ENCODE data around the gene SPHK2.

SPHK2 gene

DNA sequence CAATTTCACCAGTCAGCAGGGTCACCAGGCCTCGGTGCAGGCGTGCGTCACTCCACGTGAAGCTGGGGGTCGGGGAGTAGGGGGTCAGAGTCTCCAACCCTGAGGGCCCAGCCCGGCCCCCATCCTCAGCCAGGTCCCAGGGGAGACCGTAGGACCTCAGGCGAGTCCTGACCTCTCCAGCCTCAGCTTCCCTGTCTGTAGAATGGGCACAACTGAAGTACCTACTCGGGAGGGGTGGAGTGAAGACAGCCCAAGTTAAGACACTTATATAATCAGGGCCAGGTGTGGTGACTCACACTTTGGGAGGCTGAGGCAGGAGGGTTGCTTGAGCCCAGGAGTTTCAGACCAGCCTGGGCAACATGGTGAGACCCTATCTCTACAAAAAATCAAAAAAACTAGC is 15.5 kb upstream of the SPHK2 start:
- no peaks in the 10 kb centered on the region for H3K9me3 ChIP-seq (ENCODE audit: control insufficient read depth in 2 of 2, low read length in 2 of 2)
- H3K4me3 ChIP-seq (ENCODE audit: low read length in 2 of 2) = no peak overlapping the region
- H3K27me3 ChIP-seq (ENCODE audit: control insufficient read depth in 1 of 2, insufficient read depth in 2 of 2, low read length in 2 of 2) = peaks cover 0 to 2% of the 10 kb centered on the region in 2 donors
- H3K27ac ChIP-seq (ENCODE audit: low read length) = no peak overlapping the region
- no peak overlapping the region for H3K9ac ChIP-seq (ENCODE audit: low read length in 2 of 2)
- H3K4me1 ChIP-seq (ENCODE audit: control insufficient read depth, insufficient read depth, low read length) = no peaks in the 10 kb centered on the region
- no peaks in the 10 kb centered on the region for H3K36me3 ChIP-seq (ENCODE audit: control insufficient read depth in 2 of 2, insufficient read depth in 2 of 2, low read length in 2 of 2)

DNA sequence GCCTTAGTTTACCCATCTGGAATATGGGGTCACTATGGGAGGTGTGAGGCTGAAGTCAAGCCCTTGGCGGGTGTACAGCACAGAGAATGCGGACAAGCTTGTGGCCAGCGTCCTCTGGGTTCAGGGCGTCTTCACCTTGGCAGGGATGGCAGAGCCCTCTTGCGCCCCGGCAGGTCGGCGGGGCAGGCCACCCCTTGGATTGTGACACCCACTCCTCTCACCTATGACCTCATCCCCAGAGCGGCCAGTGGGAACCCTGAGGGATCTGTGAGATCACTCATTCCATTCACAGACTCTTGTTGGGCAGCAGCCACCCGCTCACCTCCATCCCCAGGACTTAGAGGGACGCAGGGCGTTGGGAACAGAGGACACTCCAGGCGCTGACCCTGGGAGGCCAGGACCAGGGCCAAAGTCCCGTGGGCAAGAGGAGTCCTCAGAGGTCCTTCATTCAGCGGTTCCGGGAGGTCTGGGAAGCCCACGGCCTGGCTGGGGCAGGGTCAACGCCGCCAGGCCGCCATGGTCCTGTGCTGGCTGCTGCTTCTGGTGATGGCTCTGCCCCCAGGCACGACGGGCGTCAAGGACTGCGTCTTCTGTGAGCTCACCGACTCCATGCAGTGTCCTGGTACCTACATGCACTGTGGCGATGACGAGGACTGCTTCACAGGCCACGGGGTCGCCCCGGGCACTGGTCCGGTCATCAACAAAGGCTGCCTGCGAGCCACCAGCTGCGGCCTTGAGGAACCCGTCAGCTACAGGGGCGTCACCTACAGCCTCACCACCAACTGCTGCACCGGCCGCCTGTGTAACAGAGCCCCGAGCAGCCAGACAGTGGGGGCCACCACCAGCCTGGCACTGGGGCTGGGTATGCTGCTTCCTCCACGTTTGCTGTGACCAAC is 12.6 kb upstream of the SPHK2 start, which contains the start of gene SPACA4:
Gene SPACA4 (plus strand): TSS at position 280 of the 896 bp plus-strand sequence. CDS start 237 bp downstream, at position 517.
- H3K9ac ChIP-seq (ENCODE audit: low read length in 2 of 2) = no peak within 1 kb of the TSS
- no peak within 1 kb of the TSS for H3K4me3 ChIP-seq (ENCODE audit: low read length in 2 of 2)
- H3K36me3 ChIP-seq (ENCODE audit: control insufficient read depth in 2 of 2, insufficient read depth in 2 of 2, low read length in 2 of 2) = no peaks in the 10 kb centered on the region
- no peaks in the 10 kb centered on the region for H3K4me1 ChIP-seq (ENCODE audit: control insufficient read depth, insufficient read depth, low read length)
- H3K9me3 ChIP-seq (ENCODE audit: control insufficient read depth in 2 of 2, low read length in 2 of 2) = no peaks in the 10 kb centered on the region
- no peak within 1 kb of the TSS for H3K27ac ChIP-seq (ENCODE audit: low read length)
- H3K27me3 ChIP-seq (ENCODE audit: control insufficient read depth in 1 of 2, insufficient read depth in 2 of 2, low read length in 2 of 2) = no peaks in the 10 kb centered on the region

DNA sequence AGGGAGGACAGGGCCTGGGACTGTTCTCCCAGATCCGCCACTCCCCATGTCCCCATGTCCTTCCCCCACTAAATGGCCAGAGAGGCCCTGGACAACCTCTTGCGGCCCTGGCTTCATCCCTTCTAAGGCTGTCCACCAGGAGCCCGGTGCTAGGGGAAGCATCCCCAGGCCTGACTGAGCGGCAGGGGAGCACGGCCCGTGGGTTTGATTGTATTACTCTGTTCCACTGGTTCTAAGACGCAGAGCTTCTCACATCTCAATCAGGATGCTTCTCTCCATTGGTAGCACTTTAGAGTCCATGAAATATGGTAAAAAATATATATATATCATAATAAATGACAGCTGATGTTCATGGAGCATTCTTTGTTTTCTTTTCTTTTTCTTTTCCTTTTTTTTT is 11.9 kb upstream of the SPHK2 start:
- Histone ChIP-seq H3K36me3 (ENCODE audit: control insufficient read depth in 2 of 2, insufficient read depth in 2 of 2, low read length in 2 of 2) (no peaks in the 10 kb centered on the region), H3K4me1 (ENCODE audit: control insufficient read depth, insufficient read depth, low read length) (no peaks in the 10 kb centered on the region)

DNA sequence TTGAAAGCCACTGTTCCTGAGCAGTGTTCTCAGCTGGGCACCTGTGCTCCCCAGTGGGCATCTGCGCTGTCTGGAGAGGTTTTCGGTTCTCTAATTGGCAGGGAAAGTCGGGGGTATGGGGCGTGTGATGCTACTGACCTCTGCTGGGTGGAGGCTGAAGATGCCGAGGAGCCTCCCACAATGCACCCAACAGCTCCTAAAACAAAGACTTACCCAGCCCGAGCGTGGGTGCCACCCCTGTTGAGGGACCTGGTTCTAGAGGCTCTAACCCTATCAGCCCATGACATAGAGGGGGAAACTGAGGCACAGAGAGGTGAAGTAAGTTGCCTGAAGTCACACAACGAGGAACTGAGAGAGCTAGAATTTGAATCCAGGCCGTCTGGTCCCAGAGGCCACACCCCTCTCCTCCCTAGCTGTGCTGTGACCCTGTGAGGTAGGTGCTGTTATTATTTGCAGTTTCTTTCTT is 10.5 kb upstream of the SPHK2 start:
- Histone ChIP-seq H3K4me1 (ENCODE audit: control insufficient read depth, insufficient read depth, low read length) (no peaks in the 10 kb centered on the region), H3K9ac (ENCODE audit: low read length in 2 of 2) (no peak overlapping the region), H3K27me3 (ENCODE audit: control insufficient read depth in 1 of 2, insufficient read depth in 2 of 2, low read length in 2 of 2) (no peaks in the 10 kb centered on the region), H3K9me3 (ENCODE audit: control insufficient read depth in 2 of 2, low read length in 2 of 2) (no peaks in the 10 kb centered on the region), H3K36me3 (ENCODE audit: control insufficient read depth in 2 of 2, insufficient read depth in 2 of 2, low read length in 2 of 2) (no peaks in the 10 kb centered on the region), H3K4me3 (ENCODE audit: low read length in 2 of 2) (no peak overlapping the region), H3K27ac (ENCODE audit: low read length) (no peak overlapping the region)

More for the DNA sequence above, 11.9 kb upstream of the SPHK2 start:
- H3K9me3 ChIP-seq (ENCODE audit: control insufficient read depth in 2 of 2, low read length in 2 of 2) = no peaks in the 10 kb centered on the region
- H3K4me3 ChIP-seq (ENCODE audit: low read length in 2 of 2) = no peak overlapping the region
- H3K27ac ChIP-seq (ENCODE audit: low read length) = no peak overlapping the region
- no peak overlapping the region for H3K9ac ChIP-seq (ENCODE audit: low read length in 2 of 2)
- H3K27me3 ChIP-seq (ENCODE audit: control insufficient read depth in 1 of 2, insufficient read depth in 2 of 2, low read length in 2 of 2) = no peaks in the 10 kb centered on the region

DNA sequence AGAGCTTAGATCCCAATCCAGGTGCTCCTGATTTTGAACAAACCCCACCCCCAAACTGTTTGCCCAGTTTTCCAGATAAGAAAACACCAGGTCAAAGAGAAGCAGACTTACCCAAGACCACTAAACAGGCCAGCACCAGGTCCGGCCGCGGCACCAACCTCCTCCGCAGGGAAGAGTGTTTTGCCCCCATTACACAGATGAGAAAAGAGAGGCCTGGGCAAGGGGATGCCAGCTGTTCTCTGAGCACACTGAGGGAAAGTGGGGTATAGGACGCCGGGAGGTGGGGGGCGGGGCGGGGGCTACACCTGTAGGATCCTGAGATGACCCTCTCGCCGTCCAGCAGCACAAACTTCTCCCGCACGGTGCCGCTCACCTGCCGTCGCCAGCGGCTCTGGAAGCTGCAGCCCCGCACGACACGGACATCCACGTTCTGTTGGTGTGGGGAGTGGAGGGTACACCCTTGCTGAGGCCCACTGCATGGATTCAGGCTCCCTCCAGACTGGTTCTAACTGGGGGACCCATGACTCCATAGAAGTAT is 9.7 kb upstream of the SPHK2 start:
- no peaks in the 10 kb centered on the region for H3K4me1 ChIP-seq (ENCODE audit: control insufficient read depth, insufficient read depth, low read length)
- H3K27ac ChIP-seq (ENCODE audit: low read length) = no peak overlapping the region

DNA sequence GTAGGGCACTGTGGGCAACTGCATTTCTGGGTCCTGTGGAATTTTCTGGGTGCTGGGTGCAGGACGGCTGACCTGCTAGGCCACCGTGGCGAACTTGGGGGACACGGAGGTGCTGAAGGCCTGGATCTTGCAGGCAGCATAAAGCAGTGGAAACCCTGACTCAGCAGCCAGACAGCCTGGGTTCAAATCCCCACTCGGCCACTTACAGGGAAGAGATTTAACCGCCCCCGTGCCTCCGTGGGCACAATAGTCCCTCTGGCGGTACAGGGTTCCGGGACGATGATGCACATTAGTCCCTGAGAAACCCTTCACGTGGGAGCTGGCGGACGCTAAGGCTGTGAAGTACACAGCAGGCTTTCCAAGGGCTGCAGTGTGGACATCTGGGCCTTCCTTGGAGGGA is 7.4 kb upstream of the SPHK2 start:
- Histone ChIP-seq H3K9ac (ENCODE audit: low read length in 2 of 2) (no peak overlapping the region), H3K9me3 (ENCODE audit: control insufficient read depth in 2 of 2, low read length in 2 of 2) (no peaks in the 10 kb centered on the region), H3K4me1 (ENCODE audit: control insufficient read depth, insufficient read depth, low read length) (peaks cover 9% of the 10 kb centered on the region), H3K27me3 (ENCODE audit: control insufficient read depth in 1 of 2, insufficient read depth in 2 of 2, low read length in 2 of 2) (no peaks in the 10 kb centered on the region), H3K27ac (ENCODE audit: low read length) (no peak overlapping the region), H3K36me3 (ENCODE audit: control insufficient read depth in 2 of 2, insufficient read depth in 2 of 2, low read length in 2 of 2) (peaks cover 17 to 18% of the 10 kb centered on the region in 2 donors), H3K4me3 (ENCODE audit: low read length in 2 of 2) (no peak overlapping the region)

More for the DNA sequence above, 9.7 kb upstream of the SPHK2 start:
- Histone ChIP-seq H3K9ac (ENCODE audit: low read length in 2 of 2) (no peak overlapping the region), H3K4me3 (ENCODE audit: low read length in 2 of 2) (no peak overlapping the region), H3K27me3 (ENCODE audit: control insufficient read depth in 1 of 2, insufficient read depth in 2 of 2, low read length in 2 of 2) (no peaks in the 10 kb centered on the region), H3K9me3 (ENCODE audit: control insufficient read depth in 2 of 2, low read length in 2 of 2) (no peaks in the 10 kb centered on the region), H3K36me3 (ENCODE audit: control insufficient read depth in 2 of 2, insufficient read depth in 2 of 2, low read length in 2 of 2) (no peaks in the 10 kb centered on the region)

DNA sequence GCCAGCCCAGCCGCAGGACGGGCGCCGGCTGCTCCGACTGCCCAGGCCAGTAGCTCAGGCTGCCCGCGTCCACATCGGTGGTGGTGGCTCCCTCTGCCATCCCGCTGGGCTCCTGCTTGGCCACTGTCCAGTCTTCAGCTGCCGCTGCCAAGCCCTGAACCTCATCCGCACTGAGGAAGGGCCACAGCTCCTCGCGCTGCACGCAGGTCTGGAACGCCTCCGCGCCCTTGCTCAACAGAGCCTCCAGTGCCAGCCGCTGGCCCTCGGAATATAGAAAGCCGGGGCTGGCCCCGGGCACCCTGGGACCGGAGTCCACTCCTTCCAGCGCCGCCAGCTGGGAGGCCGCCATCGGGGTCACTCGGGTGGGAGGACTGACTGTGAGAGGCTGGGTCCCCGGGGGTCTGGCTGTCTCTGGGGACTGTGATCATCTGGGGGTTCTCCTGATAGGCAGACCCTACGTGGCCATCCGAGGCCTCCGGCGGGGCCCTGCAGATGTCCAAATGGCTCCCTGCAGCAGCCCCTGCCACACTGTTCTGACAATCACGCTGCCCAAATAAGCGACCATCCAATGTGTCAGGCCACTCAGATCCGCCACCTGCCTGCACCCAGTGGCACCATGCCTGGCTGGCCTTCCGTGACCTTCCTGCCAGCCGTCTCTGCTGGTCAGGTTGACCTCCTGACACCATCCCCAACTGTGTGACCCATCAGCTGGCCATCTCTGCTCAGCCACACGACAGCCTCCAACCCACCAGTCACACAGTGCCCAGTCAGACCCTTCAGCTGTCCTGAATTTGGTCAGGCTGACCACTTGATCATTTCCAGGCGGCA is 6.1 kb upstream of the SPHK2 start:
- H3K4me3 ChIP-seq (ENCODE audit: low read length in 2 of 2) = no peak overlapping the region
- peaks cover 21 to 23% of the 10 kb centered on the region in 2 donors for H3K36me3 ChIP-seq (ENCODE audit: control insufficient read depth in 2 of 2, insufficient read depth in 2 of 2, low read length in 2 of 2)
- H3K4me1 ChIP-seq (ENCODE audit: control insufficient read depth, insufficient read depth, low read length) = peaks cover 22% of the 10 kb centered on the region
- H3K9me3 ChIP-seq (ENCODE audit: control insufficient read depth in 2 of 2, low read length in 2 of 2) = no peaks in the 10 kb centered on the region
- H3K27me3 ChIP-seq (ENCODE audit: control insufficient read depth in 1 of 2, insufficient read depth in 2 of 2, low read length in 2 of 2) = no peaks in the 10 kb centered on the region
- no peak overlapping the region for H3K27ac ChIP-seq (ENCODE audit: low read length)
- no peak overlapping the region for H3K9ac ChIP-seq (ENCODE audit: low read length in 2 of 2)

DNA sequence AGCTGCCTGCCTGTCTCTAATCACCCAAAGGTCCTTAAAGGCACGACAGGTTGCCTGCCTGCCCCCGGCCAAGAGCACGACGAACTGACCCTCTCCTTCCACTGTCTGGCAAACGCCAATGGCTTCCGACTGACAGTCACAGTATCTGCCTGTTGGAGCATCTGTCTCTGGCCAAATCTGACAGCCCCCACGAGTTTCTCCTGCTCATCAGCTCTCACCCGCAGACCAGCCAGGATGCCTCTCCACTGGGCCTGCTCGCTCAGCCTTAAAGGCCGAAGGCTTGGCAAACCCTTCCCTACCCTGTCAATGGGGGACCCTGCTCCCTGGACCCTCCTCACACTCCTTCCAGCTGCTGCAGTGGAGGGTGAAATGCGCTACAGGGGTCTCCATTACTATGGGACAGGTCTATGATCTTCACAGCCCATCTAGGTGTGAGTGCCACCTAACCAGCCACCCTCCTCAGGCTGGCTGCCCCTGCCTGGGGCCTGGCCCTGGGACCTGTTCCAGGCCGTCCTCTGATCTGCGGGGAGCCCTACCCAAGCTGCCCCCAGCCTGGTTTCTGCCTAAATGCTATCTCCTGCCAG is 5.4 kb upstream of the SPHK2 start:
- Histone ChIP-seq H3K36me3 (ENCODE audit: control insufficient read depth in 2 of 2, insufficient read depth in 2 of 2, low read length in 2 of 2) (peaks cover 21 to 23% of the 10 kb centered on the region in 2 donors), H3K4me1 (ENCODE audit: control insufficient read depth, insufficient read depth, low read length) (peaks cover 25% of the 10 kb centered on the region), H3K4me3 (ENCODE audit: low read length in 2 of 2) (no peak overlapping the region), H3K9me3 (ENCODE audit: control insufficient read depth in 2 of 2, low read length in 2 of 2) (no peaks in the 10 kb centered on the region), H3K27ac (ENCODE audit: low read length) (no peak overlapping the region), H3K9ac (ENCODE audit: low read length in 2 of 2) (no peak overlapping the region), H3K27me3 (ENCODE audit: control insufficient read depth in 1 of 2, insufficient read depth in 2 of 2, low read length in 2 of 2) (no peaks in the 10 kb centered on the region)

DNA sequence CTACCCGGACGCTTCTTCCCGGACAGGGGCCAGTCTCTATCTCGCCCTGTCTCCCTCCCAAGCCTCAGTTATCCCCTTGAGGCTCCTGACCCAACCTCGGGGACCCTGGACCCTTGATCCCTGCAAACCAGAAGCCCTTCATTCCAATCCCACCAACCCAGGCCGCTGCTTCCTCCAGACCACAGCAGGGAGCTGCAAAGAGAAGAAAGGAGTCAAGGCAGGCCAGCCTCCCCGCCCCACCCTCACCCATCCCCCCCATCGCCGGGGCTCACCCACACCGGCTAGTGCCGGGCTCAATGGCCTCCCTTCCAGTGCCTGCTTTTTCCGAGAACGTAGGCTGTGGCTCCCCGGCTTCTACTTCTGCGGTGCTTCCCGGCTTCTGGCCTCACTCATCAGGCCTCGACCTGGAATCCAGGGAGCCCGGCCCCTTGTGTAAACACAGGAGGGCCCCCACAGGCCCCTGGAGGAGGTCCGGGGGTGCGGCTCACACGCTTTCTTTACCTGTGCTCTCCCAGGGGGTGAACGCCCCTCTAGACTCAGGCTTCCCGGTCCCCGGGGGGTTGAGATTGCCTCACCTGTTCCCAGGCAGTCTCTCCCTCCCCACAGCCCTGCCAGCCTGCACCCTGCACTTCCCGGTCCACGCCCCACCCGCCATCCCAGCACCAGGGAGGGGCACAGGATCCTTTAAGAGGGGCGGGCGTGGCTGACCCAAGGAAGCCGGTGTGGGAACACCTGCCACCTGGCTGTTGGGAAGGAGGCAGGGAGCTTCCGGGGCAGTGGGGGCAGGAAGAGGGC is 4.7 kb upstream of the SPHK2 start, which contains the start of gene FAM83E:
Gene FAM83E (minus strand): TSS at position 641 of the 795 bp plus-strand sequence. CDS start 1,704 bp downstream, outside the sequence.
- Histone ChIP-seq H3K4me1 (ENCODE audit: control insufficient read depth, insufficient read depth, low read length) (peaks cover 27% of the 10 kb centered on the region), H3K9ac (ENCODE audit: low read length in 2 of 2) (no peak within 1 kb of the TSS), H3K4me3 (ENCODE audit: low read length in 2 of 2) (no peak within 1 kb of the TSS), H3K36me3 (ENCODE audit: control insufficient read depth in 2 of 2, insufficient read depth in 2 of 2, low read length in 2 of 2) (peaks cover 21 to 23% of the 10 kb centered on the region in 2 donors), H3K27ac (ENCODE audit: low read length) (no peak within 1 kb of the TSS), H3K27me3 (ENCODE audit: control insufficient read depth in 1 of 2, insufficient read depth in 2 of 2, low read length in 2 of 2) (no peaks in the 10 kb centered on the region), H3K9me3 (ENCODE audit: control insufficient read depth in 2 of 2, low read length in 2 of 2) (no peaks in the 10 kb centered on the region)
